Urinary bladder (tissue), 4 donors: Measurements from ENCODE around the gene TASOR. TPM values are rescaled to one million over a fixed set of nuclear protein-coding genes. Genes with fewer than 3 reads are reported as not detected.
"Not testable (repeated sequence)": the region's sequence is repeated elsewhere in the genome, so short reads cannot be mapped to it uniquely, and the experiment has no call there.

ENCODE experiments used
- DNase-seq: peaks from one replicate; pipeline ENCODE4 v3.0.0-alpha.2; 2015; ENCODE audit errors: extremely low spot score
- H3K27ac ChIP-seq: one replicate; pipeline ENCODE4 v1.5.1; 2013; ENCODE audit warnings: low read depth, mild to moderate bottlenecking, moderate library complexity
- H3K36me3 ChIP-seq: one replicate; pipeline ENCODE4 v1.6.1; 2013; ENCODE audit warnings: mild to moderate bottlenecking, moderate library complexity; ENCODE audit not compliant: insufficient read depth
- H3K4me1 ChIP-seq: one replicate; pipeline ENCODE4 v1.6.1; 2013; ENCODE audit warnings: mild to moderate bottlenecking, moderate library complexity; ENCODE audit not compliant: insufficient read depth
- H3K4me3 ChIP-seq: one replicate; pipeline ENCODE4 v1.5.1; 2013; ENCODE audit warnings: low read depth, low read length
- WGBS: extraction: QIAGEN DNeasy Blood & Tissue Kit; methylation state at CpG from one replicate; pipeline ENCODE4 v1.1.7; 2013; 5-methylcytosine and 5-hydroxymethylcytosine counted together
- polyA plus RNA-seq: library from polyadenylated mRNA; stranded (reverse); fragments of 200-250 nt; gene quantifications from one replicate; pipeline ENCODE4 v1.2.3, GENCODE V29; 2013
- total RNA-seq: library from RNA; depleted of rRNA; stranded (reverse); fragments of >200 nt; gene quantifications from one replicate; pipeline ENCODE4 v1.2.3, GENCODE V29; 2014
- donor health status: healthy with polysubstance abuse.
- donor health status: healthy.

The TASOR gene, protein sequence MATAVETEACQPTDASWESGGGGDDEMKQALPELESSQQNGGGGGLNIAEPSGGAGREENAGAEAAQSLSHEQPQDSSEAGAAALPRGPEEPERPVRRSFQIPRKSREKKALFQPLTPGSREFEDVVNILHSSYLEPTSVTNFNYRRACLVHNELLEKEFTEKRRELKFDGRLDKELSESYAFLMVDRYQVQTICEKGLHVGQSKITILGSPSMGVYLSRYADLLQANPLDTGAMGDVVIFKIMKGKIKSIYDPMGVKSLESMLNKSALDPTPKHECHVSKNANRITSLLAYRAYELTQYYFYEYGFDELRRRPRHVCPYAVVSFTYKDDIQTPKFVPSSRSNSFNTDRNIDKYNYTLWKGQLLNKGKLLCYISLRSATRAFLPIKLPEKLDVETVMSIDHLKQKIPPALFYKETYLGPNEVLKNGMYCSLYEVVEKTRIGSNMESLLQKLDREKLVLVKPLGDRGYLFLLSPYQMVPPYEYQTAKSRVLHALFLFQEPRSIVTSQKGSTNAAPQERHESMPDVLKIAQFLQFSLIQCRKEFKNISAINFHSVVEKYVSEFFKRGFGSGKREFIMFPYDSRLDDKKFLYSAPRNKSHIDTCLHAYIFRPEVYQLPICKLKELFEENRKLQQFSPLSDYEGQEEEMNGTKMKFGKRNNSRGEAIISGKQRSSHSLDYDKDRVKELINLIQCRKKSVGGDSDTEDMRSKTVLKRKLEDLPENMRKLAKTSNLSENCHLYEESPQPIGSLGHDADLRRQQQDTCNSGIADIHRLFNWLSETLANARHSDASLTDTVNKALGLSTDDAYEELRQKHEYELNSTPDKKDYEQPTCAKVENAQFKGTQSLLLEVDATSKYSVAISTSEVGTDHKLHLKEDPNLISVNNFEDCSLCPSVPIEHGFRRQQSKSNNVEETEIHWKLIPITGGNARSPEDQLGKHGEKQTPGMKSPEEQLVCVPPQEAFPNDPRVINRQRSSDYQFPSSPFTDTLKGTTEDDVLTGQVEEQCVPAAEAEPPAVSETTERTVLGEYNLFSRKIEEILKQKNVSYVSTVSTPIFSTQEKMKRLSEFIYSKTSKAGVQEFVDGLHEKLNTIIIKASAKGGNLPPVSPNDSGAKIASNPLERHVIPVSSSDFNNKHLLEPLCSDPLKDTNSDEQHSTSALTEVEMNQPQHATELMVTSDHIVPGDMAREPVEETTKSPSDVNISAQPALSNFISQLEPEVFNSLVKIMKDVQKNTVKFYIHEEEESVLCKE (N-terminal part only)
- 182 TPM for total RNA-seq
- 30.9 TPM for polyA plus RNA-seq

DNA sequence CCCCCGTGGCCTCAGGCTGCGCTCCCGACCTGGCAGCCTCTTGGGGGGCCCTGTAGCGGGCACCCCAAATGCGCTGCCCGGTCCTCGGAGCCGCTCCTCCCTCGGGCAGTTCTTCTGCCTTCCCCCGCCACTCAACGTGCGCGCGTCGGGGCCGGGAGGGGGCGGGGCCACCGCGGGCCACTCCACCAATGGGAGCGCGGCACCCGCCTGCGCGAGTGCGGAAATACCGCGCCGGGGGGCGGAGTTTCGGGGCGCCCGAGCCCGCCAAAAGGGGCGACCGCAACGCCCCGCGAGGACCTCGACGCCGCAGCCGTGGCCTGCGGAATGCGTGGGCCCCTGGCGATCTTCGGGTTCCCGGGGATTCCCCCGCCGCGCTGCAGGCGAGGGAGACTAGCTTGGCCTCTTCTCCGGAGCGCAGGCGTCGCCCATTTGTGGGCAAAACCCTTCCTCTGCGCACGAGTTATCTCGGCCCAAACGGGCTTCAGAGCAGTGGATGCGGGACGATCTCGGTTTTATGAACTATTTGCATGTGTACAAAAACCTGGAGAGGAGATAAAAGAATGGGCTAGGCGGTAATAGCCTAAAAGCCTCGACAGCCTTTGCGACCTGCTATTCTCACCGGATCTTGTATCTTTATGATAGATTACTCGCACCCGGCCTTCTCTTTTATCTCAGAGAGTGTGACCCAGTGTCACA is at the start of gene TASOR:
Gene TASOR (minus strand): TSS at position 144 of the 696 bp plus-strand sequence. CDS start 259 bp downstream, outside the sequence.
- WGBS: 17% methylated on average over 68 of the region's 68 CpGs
- Histone ChIP-seq H3K4me1 (no peaks in the 10 kb centered on the region), H3K36me3 (no peaks in the 10 kb centered on the region), H3K27ac (peak within 1 kb of the TSS; percentile 97), H3K4me3 (peak within 1 kb of the TSS; percentile 61)
- no peak for DNase-seq

- H3K4me1 ChIP-seq: no peaks in the 10 kb centered on the region
- 95% methylated on average over 8 of the region's 8 CpGs for WGBS
- no peak overlapping the region for H3K27ac ChIP-seq
- peaks cover 4% of the 10 kb centered on the region for H3K36me3 ChIP-seq
- DNase-seq: no peak
- H3K4me3 ChIP-seq: no peak overlapping the region
Measured at GRCh38 chr3:56732109-56732508, 49.0 kb upstream of the TASOR start.

GRCh38 chr3:56725175-56725574 is 42.1 kb upstream of the TASOR start:
- Histone ChIP-seq H3K36me3 (no peaks in the 10 kb centered on the region), H3K4me1 (no peaks in the 10 kb centered on the region), H3K4me3 (no peak overlapping the region), H3K27ac (no peak overlapping the region)
- no peak for DNase-seq
- 86% methylated on average over 3 of the region's 3 CpGs for WGBS

GRCh38 chr3:56724676-56725075 is 41.6 kb upstream of the TASOR start:
- H3K36me3 ChIP-seq: no peaks in the 10 kb centered on the region
- H3K4me1 ChIP-seq: no peaks in the 10 kb centered on the region
- H3K27ac ChIP-seq: no peak overlapping the region
- WGBS: 94% methylated on average over 3 of the region's 3 CpGs
- no peak for DNase-seq
- no peak overlapping the region for H3K4me3 ChIP-seq

DNA sequence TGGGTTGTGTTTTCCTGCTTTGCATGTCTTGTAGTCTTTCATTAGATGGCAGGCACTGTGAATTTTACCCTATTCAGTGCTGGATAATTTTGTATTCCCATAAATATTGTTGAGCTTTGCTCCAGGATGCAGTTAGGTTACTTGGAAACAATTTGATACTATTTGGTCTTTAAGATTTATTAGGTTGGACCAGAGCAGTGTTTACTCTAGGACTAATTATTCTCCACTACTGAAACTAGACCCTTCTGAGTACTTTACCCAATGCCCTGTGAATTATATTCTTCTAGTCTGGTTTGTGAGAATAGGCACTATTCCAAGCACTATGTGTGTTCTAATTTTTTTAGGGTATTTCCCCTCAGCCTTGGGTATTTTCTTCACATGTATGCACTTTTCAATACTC is 37.8 kb upstream of the TASOR start:
- H3K27ac ChIP-seq: no peak overlapping the region
- no peaks in the 10 kb centered on the region for H3K36me3 ChIP-seq
- no peak for DNase-seq
- no peak overlapping the region for H3K4me3 ChIP-seq
- H3K4me1 ChIP-seq: no peaks in the 10 kb centered on the region

DNA sequence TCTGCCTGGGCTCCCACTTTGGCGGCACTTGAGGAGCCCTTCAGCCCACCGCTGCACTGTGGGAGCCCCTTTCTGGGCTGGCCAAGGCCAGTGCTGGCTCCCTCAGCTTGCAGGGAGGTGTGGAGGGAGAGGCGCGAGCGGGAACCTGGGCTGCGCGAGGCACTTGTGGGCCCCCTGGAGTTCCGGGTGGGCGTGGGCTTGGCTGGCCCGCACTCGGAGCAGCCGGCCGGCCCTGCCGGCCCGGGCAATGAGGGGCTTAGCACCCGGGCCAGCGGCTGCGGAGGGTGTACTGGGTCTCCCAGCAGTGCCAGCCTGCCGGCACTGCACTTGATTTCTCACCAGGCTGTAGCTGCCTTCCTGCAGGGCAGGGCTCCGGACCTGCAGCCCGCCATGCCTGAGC is 35.7 kb upstream of the TASOR start:
- not testable (repeated sequence) for DNase-seq, H3K4me3 ChIP-seq, H3K27ac ChIP-seq, H3K4me1 ChIP-seq, H3K36me3 ChIP-seq
- 99% methylated on average over 21 of the region's 21 CpGs for WGBS

DNA sequence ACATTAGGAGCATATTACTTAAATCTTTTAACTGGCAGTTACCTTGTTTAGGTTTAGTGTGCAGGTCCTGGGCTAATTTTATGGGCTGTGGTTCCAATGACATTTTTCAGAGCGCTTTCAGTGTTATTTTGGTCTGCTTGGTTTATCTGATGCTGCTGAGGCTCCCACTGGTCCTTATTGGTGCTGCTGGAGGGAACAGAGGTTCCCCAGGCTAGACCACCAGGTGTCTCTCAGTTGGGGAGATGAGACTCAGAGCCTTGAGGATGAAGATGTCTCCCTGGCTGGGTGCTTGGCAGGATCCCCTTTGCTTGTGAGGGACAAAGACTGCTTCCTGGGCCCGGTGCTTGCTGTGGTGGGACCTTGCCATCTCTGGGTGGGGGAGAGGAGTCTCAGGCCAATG is 28.3 kb upstream of the TASOR start:
- Histone ChIP-seq H3K4me3 (no peak overlapping the region), H3K4me1 (no peaks in the 10 kb centered on the region), H3K36me3 (no peaks in the 10 kb centered on the region), H3K27ac (no peak overlapping the region)
- 91% methylated on average over 2 of the region's 2 CpGs for WGBS
- no peak for DNase-seq

DNA sequence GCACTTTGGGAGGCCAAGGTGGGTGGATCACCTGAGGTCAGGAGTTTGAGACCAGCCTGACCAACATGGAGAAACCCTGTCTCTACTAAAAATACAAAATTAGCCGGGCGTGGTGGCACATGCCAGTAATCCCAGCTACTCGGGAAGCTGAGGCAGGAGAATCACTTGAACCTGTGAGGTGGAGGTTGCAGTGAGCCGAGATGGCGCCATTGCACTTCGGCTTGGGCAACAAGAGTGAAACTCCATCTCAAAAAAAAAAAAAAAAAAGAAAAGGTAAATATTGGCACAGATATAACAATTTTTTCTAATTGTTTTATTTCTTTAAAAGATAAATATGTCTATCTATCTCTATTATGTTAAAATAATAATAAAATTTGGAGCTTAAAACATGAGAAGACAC is 24.3 kb upstream of the TASOR start:
- H3K36me3 ChIP-seq, H3K4me1 ChIP-seq, H3K27ac ChIP-seq, H3K4me3 ChIP-seq, DNase-seq: not testable (repeated sequence)
- 92% methylated on average over 6 of the region's 6 CpGs for WGBS

DNA sequence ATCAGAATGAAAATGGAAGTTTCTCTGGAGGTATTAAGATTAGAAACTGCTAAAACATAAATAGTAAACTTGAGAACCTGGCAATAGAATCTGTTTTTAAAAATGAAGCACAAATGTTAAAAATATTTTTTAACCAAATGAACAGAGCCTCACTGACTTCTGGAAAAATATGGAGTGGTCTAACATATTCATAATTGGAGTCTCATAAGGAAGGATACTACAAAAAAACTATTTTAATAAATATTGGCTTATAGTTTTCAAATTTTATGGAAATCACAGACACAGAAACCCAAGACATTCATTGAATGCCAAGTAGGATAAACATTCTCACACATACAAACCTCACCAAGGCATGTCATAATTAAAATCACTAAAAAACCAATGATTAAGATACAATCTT is 23.6 kb upstream of the TASOR start:
- DNase-seq: no peak
- Histone ChIP-seq H3K4me1 (no peaks in the 10 kb centered on the region), H3K27ac (no peak overlapping the region), H3K4me3 (no peak overlapping the region), H3K36me3 (no peaks in the 10 kb centered on the region)

GRCh38 chr3:56704706-56705105 is 21.6 kb upstream of the TASOR start:
- DNase-seq: no peak
- WGBS: 92% methylated on average over 3 of the region's 3 CpGs
- no peak overlapping the region for H3K4me3 ChIP-seq
- no peak overlapping the region for H3K27ac ChIP-seq
- no peaks in the 10 kb centered on the region for H3K36me3 ChIP-seq
- no peaks in the 10 kb centered on the region for H3K4me1 ChIP-seq

GRCh38 chr3:56702490-56703315 is 19.6 kb upstream of the TASOR start:
- H3K36me3 ChIP-seq: no peaks in the 10 kb centered on the region
- no peak overlapping the region for H3K4me3 ChIP-seq
- no peaks in the 10 kb centered on the region for H3K4me1 ChIP-seq
- WGBS: 15% methylated on average over 5 of the region's 5 CpGs
- no peak overlapping the region for H3K27ac ChIP-seq
- DNase-seq: peak; percentile 48

GRCh38 chr3:56700151-56700550 is 17.1 kb upstream of the TASOR start:
- no peak for DNase-seq
- Histone ChIP-seq H3K27ac (no peak overlapping the region), H3K4me1 (no peaks in the 10 kb centered on the region), H3K4me3 (no peak overlapping the region), H3K36me3 (no peaks in the 10 kb centered on the region)
- 72% methylated on average over 4 of the region's 4 CpGs for WGBS
